Hepatocyte (in vitro differentiated cells): ENCODE data around the gene TAF1A. TPM values are rescaled to one million over a fixed set of nuclear protein-coding genes. Genes with fewer than 3 reads are reported as not detected.

Source experiments
- DNase-seq: peaks from one replicate; pipeline ENCODE4 v3.0.0-alpha.2; 2016; ENCODE audit warnings: low spot score
- H2AFZ ChIP-seq: fragments of 200-600 bp; sonication (generic); 2 replicates; pipeline ENCODE4 v1.6.0; 2016; ENCODE audit warnings: antibody characterized with exemption, mild to moderate bottlenecking
- H3K27ac ChIP-seq: fragments of 200-600 bp; sonication (generic); 2 replicates; pipeline ENCODE4 v1.5.1; 2016; ENCODE audit warnings: mild to moderate bottlenecking
- H3K27me3 ChIP-seq: fragments of 200-600 bp; sonication (generic); 2 replicates; pipeline ENCODE4 v1.6.1; 2016
- H3K36me3 ChIP-seq: fragments of 200-600 bp; sonication (generic); replicated peaks from 2 replicates; pipeline ENCODE4 v1.5.1; 2016; ENCODE audit warnings: low read depth; ENCODE audit not compliant: insufficient read depth
- H3K4me1 ChIP-seq: fragments of 200-600 bp; sonication (generic); 2 replicates; pipeline ENCODE4 v1.5.1; 2016; ENCODE audit warnings: mild to moderate bottlenecking, moderate library complexity; ENCODE audit not compliant: insufficient read depth
- H3K4me2 ChIP-seq: fragments of 200-600 bp; sonication (generic); 2 replicates; pipeline ENCODE4 v1.6.0; 2016
- H3K4me3 ChIP-seq: fragments of 200-600 bp; sonication (generic); 2 replicates; pipeline ENCODE4 v1.5.1; 2016; ENCODE audit warnings: mild to moderate bottlenecking
- H3K79me2 ChIP-seq: fragments of 200-600 bp; sonication (generic); 2 replicates; pipeline ENCODE4 v1.6.0; 2017; ENCODE audit warnings: mild to moderate bottlenecking
- H3K9me2 ChIP-seq: fragments of 200-600 bp; sonication (generic); replicated peaks from 2 replicates; pipeline ENCODE4 v1.6.0; 2017; ENCODE audit warnings: mild to moderate bottlenecking; ENCODE audit not compliant: insufficient read depth
- H3K9me3 ChIP-seq: fragments of 200-600 bp; sonication (generic); 2 replicates; pipeline ENCODE4 v1.5.1; 2016; ENCODE audit warnings: low read depth, mild to moderate bottlenecking
- H4K20me1 ChIP-seq: fragments of 200-600 bp; sonication (generic); 2 replicates; pipeline ENCODE4 v1.6.0; 2016; ENCODE audit warnings: mild to moderate bottlenecking; ENCODE audit not compliant: insufficient read depth, poor library complexity, severe bottlenecking
- CTCF ChIP-seq: fragments of 200-600 bp; sonication (generic); IDR thresholded peaks from 2 replicates; pipeline ENCODE4 v1.5.1; 2016; ENCODE audit warnings: antibody characterized with exemption, mild to moderate bottlenecking; ENCODE audit not compliant: poor library complexity
- EZH2 ChIP-seq: fragments of 200-600 bp; sonication (generic); IDR thresholded peaks from 2 replicates; pipeline ENCODE4 v1.6.1; 2016; ENCODE audit warnings: antibody characterized with exemption, mild to moderate bottlenecking, borderline replicate concordance
- EZH2phosphoT487 ChIP-seq: fragments of 200-600 bp; sonication (generic); IDR thresholded peaks from one replicate; pipeline ENCODE4 v1.6.1; 2018; ENCODE audit warnings: antibody characterized with exemption, mild to moderate bottlenecking, low read depth, moderate library complexity; ENCODE audit not compliant: unreplicated experiment, severe bottlenecking
- WGBS: methylation state at CpG from one replicate; pipeline ENCODE4 v1.1.6; 2016; ENCODE audit warnings: low lambda C conversion rate; ENCODE audit errors: missing lambda C conversion rate; 5-methylcytosine and 5-hydroxymethylcytosine counted together
- polyA plus RNA-seq: library from polyadenylated mRNA; unstranded; fragments of >200 nt; fragmentation: Nextera tagmentation; extraction: Ambion mirVana; gene quantifications from 2 replicates; pipeline ENCODE4 v1.2.1, GENCODE V29; 2016
- total RNA-seq: library from RNA; depleted of rRNA; stranded (reverse); fragments of >200 nt; gene quantifications from 2 replicates; pipeline ENCODE4 v1.2.3, GENCODE V29; 2014

The TAF1A gene
- total and polyA plus RNA-seq, 2 experiments from 2014 or later: 5.2 to 6.5 TPM

- Histone ChIP-seq H3K79me2 (no peaks in the 10 kb centered on the region), H3K9me2 (no peaks in the 10 kb centered on the region), H3K9me3 (no peaks in the 10 kb centered on the region), H4K20me1 (no peaks in the 10 kb centered on the region), H2AFZ (no peak overlapping the region), H3K27ac (no peak overlapping the region), H3K4me1 (no peaks in the 10 kb centered on the region), H3K4me3 (no peak overlapping the region), H3K27me3 (no peaks in the 10 kb centered on the region), H3K4me2 (no peak overlapping the region), H3K36me3 (no peaks in the 10 kb centered on the region)
- 88% methylated on average over 5 of the region's 5 CpGs for WGBS
- no peak for DNase-seq
- TF ChIP-seq EZH2 (no peak), EZH2phosphoT487 (no peak)
Measured at GRCh38 chr1:222535455-222535854, 54.3 kb downstream of the TAF1A start.

- Histone ChIP-seq H3K27me3 (no peaks in the 10 kb centered on the region), H3K4me3 (no peak overlapping the region), H3K4me1 (no peaks in the 10 kb centered on the region), H3K9me2 (no peaks in the 10 kb centered on the region), H2AFZ (no peak overlapping the region), H3K4me2 (no peak overlapping the region), H3K9me3 (no peaks in the 10 kb centered on the region), H4K20me1 (no peaks in the 10 kb centered on the region), H3K27ac (no peak overlapping the region), H3K79me2 (no peaks in the 10 kb centered on the region), H3K36me3 (no peaks in the 10 kb centered on the region)
- no peak for DNase-seq
- TF ChIP-seq EZH2phosphoT487: no peak
- no peak for TF ChIP-seq CTCF
- no peak for TF ChIP-seq EZH2
- 83% methylated on average over 6 of the region's 6 CpGs for WGBS
Measured at GRCh38 chr1:222530852-222531251, 58.9 kb downstream of the TAF1A start.

- H3K4me2 ChIP-seq: no peak overlapping the region
- no peaks in the 10 kb centered on the region for H3K79me2 ChIP-seq
- no peaks in the 10 kb centered on the region for H3K27me3 ChIP-seq
- no peak overlapping the region for H3K4me3 ChIP-seq
- no peak for TF ChIP-seq CTCF
- TF ChIP-seq EZH2: no peak
- TF ChIP-seq EZH2phosphoT487: no peak
- DNase-seq: no peak
- H3K9me3 ChIP-seq: no peaks in the 10 kb centered on the region
- WGBS: 78% methylated on average over 3 of the region's 3 CpGs
- no peaks in the 10 kb centered on the region for H3K36me3 ChIP-seq
- no peaks in the 10 kb centered on the region for H4K20me1 ChIP-seq
- no peaks in the 10 kb centered on the region for H3K9me2 ChIP-seq
- H3K27ac ChIP-seq: no peak overlapping the region
- no peaks in the 10 kb centered on the region for H3K4me1 ChIP-seq
- H2AFZ ChIP-seq: no peak overlapping the region
Measured at GRCh38 chr1:222529916-222530315, 59.8 kb downstream of the TAF1A start.

- DNase-seq: no peak
- no peak overlapping the region for H3K27ac ChIP-seq
- H3K36me3 ChIP-seq: no peaks in the 10 kb centered on the region
- no peaks in the 10 kb centered on the region for H3K27me3 ChIP-seq
- no peak overlapping the region for H3K4me3 ChIP-seq
- H3K9me2 ChIP-seq: no peaks in the 10 kb centered on the region
- no peaks in the 10 kb centered on the region for H3K79me2 ChIP-seq
- TF ChIP-seq EZH2phosphoT487 (no peak), EZH2 (no peak), CTCF (no peak)
- H3K9me3 ChIP-seq: no peaks in the 10 kb centered on the region
- H3K4me1 ChIP-seq: no peaks in the 10 kb centered on the region
- H4K20me1 ChIP-seq: no peaks in the 10 kb centered on the region
- H3K4me2 ChIP-seq: no peak overlapping the region
- 94% methylated on average over 3 of the region's 3 CpGs for WGBS
- no peak overlapping the region for H2AFZ ChIP-seq
Measured at GRCh38 chr1:222529181-222529580, 60.6 kb downstream of the TAF1A start.
